Kidney (tissue), 14 donors: ENCODE data around the gene MARK1. TPM values are rescaled to one million over a fixed set of nuclear protein-coding genes. Genes with fewer than 3 reads are reported as not detected.
A peak's percentile ranks its signal among the peaks of the same experiment; 100 is the strongest.

Experiments
- DNase-seq, 5 donors: peaks; one replicate each; pipeline ENCODE4 v3.0.0-alpha.2; 2013 to 2020
- FAIRE-seq: peaks from 2 replicates; lab custom pipeline; 2012; peaks lifted over from hg19 to GRCh38; lab: Jason Lieb, UNC
- H3K27ac ChIP-seq, 2 donors: one replicate each; pipeline ENCODE4 v1.7.0; 2013; ENCODE audit warnings: low read depth in 2 of 2, low read length in 2 of 2, inconsistent platforms in 1 of 2
- H3K27me3 ChIP-seq: one replicate; pipeline ENCODE4 v1.7.1; 2013; ENCODE audit warnings: low read length, inconsistent platforms; ENCODE audit not compliant: control insufficient read depth, insufficient read depth
- H3K36me3 ChIP-seq, 3 donors: one replicate each; pipeline versions ENCODE4 v1.7.0 to v1.7.1; 2013; ENCODE audit warnings: low read length in 3 of 3, control low read depth in 1 of 3, inconsistent platforms in 1 of 3; ENCODE audit not compliant: insufficient read depth in 3 of 3, control insufficient read depth in 2 of 3
- H3K4me1 ChIP-seq, 3 donors: one replicate each; pipeline versions ENCODE4 v1.7.0 to v1.7.1; 2013; ENCODE audit warnings: low read length in 3 of 3, inconsistent platforms in 1 of 3, low read depth in 1 of 3; ENCODE audit not compliant: control insufficient read depth in 2 of 3, insufficient read depth in 2 of 3
- H3K4me3 ChIP-seq, 3 donors: one replicate each; pipeline versions ENCODE4 v1.7.0 to v1.8.1; 2013; ENCODE audit warnings: low read length in 3 of 3, control low read depth in 1 of 3, inconsistent platforms in 1 of 3
- H3K9ac ChIP-seq, 3 donors: one replicate each; pipeline versions ENCODE4 v1.7.0 to v1.7.1; 2013; ENCODE audit warnings: low read length in 3 of 3, control low read depth in 1 of 3, inconsistent platforms in 1 of 3
- H3K9me3 ChIP-seq, 3 donors: one replicate each; pipeline versions ENCODE4 v1.7.0 to v1.7.1; 2013; ENCODE audit warnings: low read length in 3 of 3, control low read depth in 1 of 3, inconsistent platforms in 1 of 3; ENCODE audit not compliant: control insufficient read depth in 2 of 3, insufficient read depth in 1 of 3
- intact Hi-C: fragments of 100-400 bp; cut with DNase I; formaldehyde crosslinking; loops from one replicate; pipeline ENCODE4 v1.11.1; 2022
- polyA plus RNA-seq: library from polyadenylated mRNA; stranded (reverse); fragments of 350-450 nt; fragmentation: Illumina TruSeq; extraction: RNeasy Lipid Tissue Mini Kit (QIAGEN cat#74804); gene quantifications from one replicate; pipeline ENCODE4 v1.2.3, GENCODE V29; 2014; ENCODE audit warnings: low read depth, low replicate concordance; ENCODE audit not compliant: insufficient read depth
- total RNA-seq: library from RNA; stranded (reverse); fragmentation: NEBNext Ultra II Directional; extraction: Animal tissue kit (Norgen Biotek cat#: 25700); gene quantifications from one replicate; pipeline ENCODE4 v1.2.1, GENCODE V29; 2021
- TF ChIP-seq, protein P1 (sequence below): IDR thresholded peaks from 3 replicates; pipeline ENCODE4 v1.5.1; 2012; ENCODE audit warnings: mild to moderate bottlenecking, moderate library complexity, borderline replicate concordance; ENCODE audit not compliant: insufficient read depth; ENCODE audit errors: extremely low read depth
- donor health status: control.
- donor health status: control.
- donor health status: control.
- donor health status: control.
- donor health status: control.
- donor health status: DM: yes; HTN: yes; CAD: no.
- donor health status: Normal renal cell carcinoma (clear cell type).

MARK1 gene
- total and polyA plus RNA-seq, 2 donors from 2014 or later = 2.6 to 5.3 TPM

DNA sequence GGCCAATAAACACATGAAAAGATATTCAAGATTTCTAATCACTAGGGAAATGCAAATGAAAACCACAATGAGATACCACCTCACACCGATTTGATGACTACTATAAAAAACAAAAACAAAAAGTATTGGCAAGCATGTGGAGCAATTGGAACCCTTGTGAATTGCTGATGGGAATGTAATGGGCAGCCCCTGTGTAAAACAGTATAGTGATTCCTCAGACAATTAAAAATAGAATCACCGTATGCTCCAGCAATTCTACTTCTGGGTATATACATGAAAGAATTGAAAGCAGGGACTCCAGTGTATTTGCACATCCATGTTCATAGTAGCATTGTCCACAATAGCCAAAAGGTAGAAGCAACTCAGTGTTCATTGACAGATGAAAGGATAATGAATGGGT is 149.3 kb downstream of the MARK1 start:
- intact Hi-C loops = no loop called here
- DNase-seq (no peak), FAIRE-seq (no peak)
- H3K27me3 ChIP-seq = no peaks in the 10 kb centered on the region
- peaks cover 0 to 2% (median 0%) of the 10 kb centered on the region in 3 donors for H3K4me1 ChIP-seq
- no peaks in the 10 kb centered on the region for H3K9me3 ChIP-seq
- no peak overlapping the region for H3K9ac ChIP-seq
- TF ChIP-seq, protein P1, sequence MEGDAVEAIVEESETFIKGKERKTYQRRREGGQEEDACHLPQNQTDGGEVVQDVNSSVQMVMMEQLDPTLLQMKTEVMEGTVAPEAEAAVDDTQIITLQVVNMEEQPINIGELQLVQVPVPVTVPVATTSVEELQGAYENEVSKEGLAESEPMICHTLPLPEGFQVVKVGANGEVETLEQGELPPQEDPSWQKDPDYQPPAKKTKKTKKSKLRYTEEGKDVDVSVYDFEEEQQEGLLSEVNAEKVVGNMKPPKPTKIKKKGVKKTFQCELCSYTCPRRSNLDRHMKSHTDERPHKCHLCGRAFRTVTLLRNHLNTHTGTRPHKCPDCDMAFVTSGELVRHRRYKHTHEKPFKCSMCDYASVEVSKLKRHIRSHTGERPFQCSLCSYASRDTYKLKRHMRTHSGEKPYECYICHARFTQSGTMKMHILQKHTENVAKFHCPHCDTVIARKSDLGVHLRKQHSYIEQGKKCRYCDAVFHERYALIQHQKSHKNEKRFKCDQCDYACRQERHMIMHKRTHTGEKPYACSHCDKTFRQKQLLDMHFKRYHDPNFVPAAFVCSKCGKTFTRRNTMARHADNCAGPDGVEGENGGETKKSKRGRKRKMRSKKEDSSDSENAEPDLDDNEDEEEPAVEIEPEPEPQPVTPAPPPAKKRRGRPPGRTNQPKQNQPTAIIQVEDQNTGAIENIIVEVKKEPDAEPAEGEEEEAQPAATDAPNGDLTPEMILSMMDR = no peak
- no peak overlapping the region for H3K4me3 ChIP-seq
- H3K36me3 ChIP-seq = no peaks in the 10 kb centered on the region
- no peak overlapping the region for H3K27ac ChIP-seq

DNA sequence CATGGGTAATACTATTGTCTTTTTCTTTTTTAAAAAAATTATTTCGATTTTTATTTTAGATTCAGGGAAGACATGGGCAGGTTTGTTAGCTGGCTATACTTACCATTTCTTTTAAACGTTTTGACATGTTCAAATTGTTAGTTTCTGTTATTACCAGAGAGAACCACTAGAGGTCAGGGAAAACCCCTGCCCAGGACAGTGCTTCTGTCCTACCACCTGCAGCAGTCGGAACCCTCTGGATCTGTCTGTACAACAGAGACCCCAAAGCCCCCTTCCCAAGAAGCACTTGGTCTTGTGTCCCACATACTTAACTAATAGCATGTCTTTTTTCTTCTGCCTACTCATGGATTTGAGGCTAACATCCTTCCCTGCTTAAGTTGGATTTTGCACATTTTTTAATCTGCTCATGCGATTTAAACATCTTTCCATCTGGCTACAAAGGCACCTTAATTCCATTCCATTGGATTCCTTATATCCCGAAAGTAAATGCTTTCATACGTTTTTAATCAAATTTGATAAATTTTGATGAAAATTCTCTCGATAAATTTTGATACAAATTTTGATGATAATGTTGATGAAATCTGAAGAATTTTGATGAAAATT is 152.2 kb downstream of the MARK1 start:
- Histone ChIP-seq H3K4me1 (peaks cover 0 to 2% (median 0%) of the 10 kb centered on the region in 3 donors), H3K9me3 (no peaks in the 10 kb centered on the region), H3K36me3 (no peaks in the 10 kb centered on the region), H3K27me3 (no peaks in the 10 kb centered on the region), H3K27ac (no peak overlapping the region), H3K4me3 (no peak overlapping the region), H3K9ac (no peak overlapping the region)
- intact Hi-C loops = no loop called here
- FAIRE-seq (peak; percentile 97), DNase-seq (peak in 2 of 5 donors; percentile 46 to 61)
- TF ChIP-seq, protein P1 = peak; percentile 74

DNA sequence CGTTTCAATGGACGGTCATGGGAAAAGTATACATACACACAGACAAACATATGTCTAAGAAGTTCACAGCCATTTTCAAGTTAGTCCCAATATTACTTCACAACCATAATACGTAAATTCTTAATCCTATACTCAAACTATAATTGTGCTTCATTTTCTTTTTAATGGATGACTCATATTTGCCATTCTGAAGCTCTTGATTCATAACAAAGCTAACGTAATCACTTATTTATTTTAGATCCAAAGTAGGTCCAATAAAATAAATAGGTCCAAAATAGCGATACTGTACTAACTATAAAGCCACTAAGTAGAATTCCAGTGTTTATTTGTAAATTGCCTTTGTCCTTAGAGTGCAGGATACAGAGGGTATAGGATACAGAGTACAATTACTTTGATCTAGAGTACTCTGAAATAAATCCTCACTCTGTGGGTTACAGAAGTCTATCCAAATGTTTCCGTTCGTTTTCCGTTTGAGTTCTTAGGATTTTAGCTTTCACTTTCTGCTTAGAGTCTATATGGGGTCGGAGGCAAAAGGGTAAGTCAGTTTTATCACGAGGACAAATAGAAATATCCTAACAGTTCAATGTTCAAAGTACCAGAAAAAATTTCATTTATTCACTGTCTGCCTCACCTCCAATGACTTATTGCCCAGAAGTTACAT is 153.4 kb downstream of the MARK1 start:
- H3K9ac ChIP-seq = no peak overlapping the region
- DNase-seq = no peak
- peak overlapping the region in 1 of 3 donors; percentile 1 for H3K4me3 ChIP-seq
- no peaks in the 10 kb centered on the region for H3K36me3 ChIP-seq
- intact Hi-C loops = no loop called here
- H3K27ac ChIP-seq = no peak overlapping the region
- H3K27me3 ChIP-seq = no peaks in the 10 kb centered on the region
- H3K4me1 ChIP-seq = peaks cover 0 to 2% (median 0%) of the 10 kb centered on the region in 3 donors
- TF ChIP-seq, protein P1 = no peak
- no peaks in the 10 kb centered on the region for H3K9me3 ChIP-seq
- FAIRE-seq = no peak
